HUES48 (cell line): ENCODE results near the gene TRIM24.

Experiments
- H3K27ac ChIP-seq: one replicate; pipeline ENCODE4 v1.7.0; 2013; ENCODE audit warnings: low read depth, low read length, inconsistent platforms
- H3K27me3 ChIP-seq: 2 replicates; pipeline ENCODE4 v1.6.1; 2013; ENCODE audit warnings: mild to moderate bottlenecking, low read length; ENCODE audit not compliant: control insufficient read depth, insufficient read depth
- H3K36me3 ChIP-seq: 2 replicates; pipeline ENCODE4 v1.6.1; 2013; ENCODE audit warnings: low read length; ENCODE audit not compliant: control insufficient read depth, insufficient read depth
- H3K4me1 ChIP-seq: 2 replicates; pipeline ENCODE4 v1.6.1; 2013; ENCODE audit warnings: mild to moderate bottlenecking, low read length; ENCODE audit not compliant: control insufficient read depth, insufficient read depth
- H3K4me3 ChIP-seq: 2 replicates; pipeline ENCODE4 v1.5.1; 2013; ENCODE audit warnings: mild to moderate bottlenecking, low read depth, low read length
- H3K9ac ChIP-seq: 2 replicates; pipeline ENCODE4 v1.6.1; 2013; ENCODE audit warnings: mild to moderate bottlenecking, low read depth, low read length, moderate library complexity
- H3K9me3 ChIP-seq: 2 replicates; pipeline ENCODE4 v1.6.1; 2013; ENCODE audit warnings: low read length; ENCODE audit not compliant: control insufficient read depth, insufficient read depth

Gene TRIM24

DNA sequence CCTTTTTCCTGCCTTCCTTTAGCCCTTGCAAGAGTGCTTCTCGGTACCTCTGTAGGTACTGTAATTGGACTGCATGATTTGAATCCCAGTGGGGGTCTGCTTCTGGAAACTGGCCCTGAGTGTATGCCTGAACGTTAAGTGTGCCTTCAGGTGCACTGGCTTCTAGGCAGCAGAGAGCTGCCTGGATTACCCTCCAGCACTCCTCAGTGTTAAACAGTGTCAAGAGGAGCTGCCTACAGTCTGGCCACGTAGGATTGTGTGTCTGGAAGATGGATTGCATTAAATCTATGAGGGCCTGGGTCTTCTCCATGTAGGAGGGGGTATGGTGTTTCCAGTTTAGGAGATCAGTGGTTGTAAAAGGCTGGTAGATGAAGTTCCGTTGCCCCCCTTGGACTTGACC is 103.7 kb downstream of the TRIM24 start:
- peaks cover 100% of the 10 kb centered on the region for H3K36me3 ChIP-seq

DNA sequence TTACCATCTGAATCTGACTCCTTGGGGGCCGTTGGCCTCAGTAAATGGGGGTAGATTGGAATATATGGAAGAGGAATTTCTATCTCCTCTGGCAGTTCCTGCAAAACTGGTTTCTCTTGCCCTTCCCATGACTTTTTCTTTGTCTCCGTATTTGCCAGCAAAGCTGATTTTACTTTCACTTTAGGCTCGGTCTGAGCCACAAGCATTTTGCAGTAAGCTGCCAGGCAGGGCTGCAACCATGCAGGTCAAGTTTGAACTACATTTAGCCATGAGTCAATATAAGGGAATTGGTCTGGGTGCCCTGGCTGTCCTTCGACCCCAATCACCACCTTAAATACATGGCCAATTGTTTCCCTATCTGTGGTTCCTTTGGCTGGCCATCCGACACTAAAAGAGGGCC is 104.3 kb downstream of the TRIM24 start:
- H3K27me3 ChIP-seq = no peaks in the 10 kb centered on the region
- H3K9me3 ChIP-seq = peaks cover 35% of the 10 kb centered on the region
- no peaks in the 10 kb centered on the region for H3K4me1 ChIP-seq
- H3K36me3 ChIP-seq = peaks cover 100% of the 10 kb centered on the region
- H3K27ac ChIP-seq = no peak overlapping the region
- H3K9ac ChIP-seq = no peak overlapping the region
- no peak overlapping the region for H3K4me3 ChIP-seq

More for the DNA sequence above, 103.7 kb downstream of the TRIM24 start:
- peaks cover 35% of the 10 kb centered on the region for H3K9me3 ChIP-seq
- no peak overlapping the region for H3K27ac ChIP-seq
- no peaks in the 10 kb centered on the region for H3K27me3 ChIP-seq
- no peaks in the 10 kb centered on the region for H3K4me1 ChIP-seq
- H3K4me3 ChIP-seq = no peak overlapping the region
- H3K9ac ChIP-seq = no peak overlapping the region

DNA sequence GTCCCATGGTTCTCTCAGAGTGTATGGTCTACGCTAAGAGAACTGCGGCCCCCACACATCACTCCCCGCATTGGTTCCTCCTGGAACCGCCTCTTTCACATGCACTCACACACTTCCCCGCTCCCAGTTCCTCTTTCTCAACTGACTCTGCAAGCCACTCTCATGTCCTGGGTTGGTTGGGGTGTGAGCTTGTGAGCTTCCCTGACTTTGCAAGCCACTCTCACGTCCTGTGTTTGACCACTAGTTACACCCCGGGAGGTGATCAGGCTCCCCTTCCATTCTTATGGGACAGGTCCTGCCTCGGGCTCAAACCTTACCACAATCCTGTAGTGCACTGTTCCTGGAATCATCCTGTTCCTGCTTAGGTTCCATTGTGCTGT is 105.0 kb downstream of the TRIM24 start:
- Histone ChIP-seq H3K27me3 (no peaks in the 10 kb centered on the region), H3K9me3 (peaks cover 33% of the 10 kb centered on the region), H3K27ac (no peak overlapping the region), H3K36me3 (peaks cover 100% of the 10 kb centered on the region), H3K4me3 (no peak overlapping the region), H3K9ac (no peak overlapping the region), H3K4me1 (no peaks in the 10 kb centered on the region)

DNA sequence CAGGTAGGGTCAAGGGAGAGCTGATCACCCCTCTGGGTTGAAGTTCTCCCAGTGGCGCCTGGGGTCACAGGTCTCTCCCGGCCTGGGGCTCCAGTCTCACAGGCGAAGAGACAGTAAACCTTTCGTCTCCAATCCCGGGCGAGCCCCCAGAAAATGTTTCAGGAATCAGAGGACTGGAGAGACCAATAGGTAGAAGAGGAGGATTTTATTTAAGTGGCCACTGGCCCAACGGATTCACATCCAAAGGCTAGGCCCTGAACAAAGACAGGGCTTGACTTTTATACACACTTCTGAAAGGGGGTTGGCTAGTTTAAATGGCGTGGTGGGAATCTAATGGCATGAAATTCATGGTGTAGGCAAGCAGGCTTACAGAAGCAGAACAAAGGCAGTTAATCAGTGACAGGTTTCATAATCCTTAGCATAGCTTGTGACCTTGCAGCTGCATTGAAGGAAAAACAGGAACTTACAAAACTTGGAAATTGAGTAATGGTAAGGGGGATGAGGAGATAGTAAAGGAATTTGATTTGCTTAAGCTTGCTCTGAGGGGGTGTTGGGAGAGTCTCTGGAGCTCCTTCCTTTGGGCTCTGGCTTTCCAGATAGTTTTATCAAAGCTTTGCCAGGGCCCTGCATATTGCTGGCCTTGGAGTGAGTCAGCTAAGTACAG is 105.5 kb downstream of the TRIM24 start:
- Histone ChIP-seq H3K36me3 (peaks cover 100% of the 10 kb centered on the region), H3K27ac (peak overlapping the region; percentile 4), H3K9ac (no peak overlapping the region), H3K27me3 (no peaks in the 10 kb centered on the region), H3K4me1 (no peaks in the 10 kb centered on the region), H3K9me3 (peaks cover 33% of the 10 kb centered on the region), H3K4me3 (no peak overlapping the region)

DNA sequence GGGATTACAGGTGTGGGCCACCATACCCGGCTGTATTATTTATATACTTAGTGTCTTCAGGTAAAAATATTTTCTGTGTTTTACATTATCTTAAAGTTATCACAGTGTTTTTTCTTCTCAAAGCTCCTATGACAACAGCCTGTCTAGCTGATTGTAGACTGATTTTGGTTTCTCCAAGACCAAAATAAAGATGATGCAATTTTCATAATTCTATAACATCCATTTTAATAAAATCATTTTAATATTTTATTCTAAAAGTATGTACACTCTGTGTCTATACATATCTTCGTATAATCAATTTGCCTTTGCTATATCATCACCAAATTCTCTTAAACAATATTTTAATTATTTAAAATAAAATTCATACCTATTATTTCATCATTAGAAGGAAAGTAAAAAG is 108.6 kb downstream of the TRIM24 start:
- Histone ChIP-seq H3K27me3 (no peaks in the 10 kb centered on the region), H3K4me3 (no peak overlapping the region), H3K4me1 (no peaks in the 10 kb centered on the region), H3K36me3 (peaks cover 100% of the 10 kb centered on the region), H3K27ac (no peak overlapping the region), H3K9ac (no peak overlapping the region), H3K9me3 (peaks cover 21% of the 10 kb centered on the region)

DNA sequence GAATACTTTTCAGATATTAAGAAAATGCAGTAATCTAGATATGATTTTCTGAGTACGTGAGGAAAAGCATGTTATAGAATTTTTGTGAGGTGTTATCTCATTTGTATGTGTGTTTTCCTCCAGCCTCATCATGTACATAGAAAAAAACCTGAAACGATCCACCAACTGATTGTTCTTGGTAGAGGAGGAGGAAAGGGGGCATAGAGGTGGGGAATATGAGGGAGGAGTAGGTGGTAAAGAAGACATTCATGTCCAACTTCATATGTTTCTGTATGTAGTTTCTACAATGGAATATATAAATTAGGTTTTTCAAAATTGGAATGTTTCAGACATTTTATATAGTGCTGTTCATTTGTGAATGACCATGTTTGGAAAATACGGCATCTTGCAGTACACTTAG is 109.4 kb downstream of the TRIM24 start:
- peaks cover 13% of the 10 kb centered on the region for H3K9me3 ChIP-seq

DNA sequence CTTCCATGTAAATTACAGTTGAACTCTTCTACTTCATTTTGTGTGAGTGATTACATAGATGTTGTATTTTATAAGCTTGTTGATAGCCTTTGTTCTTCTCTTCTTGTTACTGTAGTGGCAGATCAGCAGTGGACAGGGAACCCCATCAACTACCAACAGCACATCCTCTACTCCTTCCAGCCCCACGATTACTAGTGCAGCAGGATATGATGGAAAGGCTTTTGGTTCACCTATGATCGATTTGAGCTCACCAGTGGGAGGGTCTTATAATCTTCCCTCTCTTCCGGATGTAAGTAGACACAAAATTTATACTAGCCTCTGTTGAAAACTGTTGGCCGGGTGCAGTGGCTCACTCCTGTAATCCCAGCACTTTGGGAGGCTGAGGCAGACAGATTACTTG is 110.7 kb downstream of the TRIM24 start:
- Histone ChIP-seq H3K9ac (no peak overlapping the region), H3K9me3 (0 out of 2 replicates have a peak, but pooled peaks cover under 1% of the 10 kb centered on the region), H3K4me1 (no peaks in the 10 kb centered on the region), H3K4me3 (no peak overlapping the region), H3K27me3 (no peaks in the 10 kb centered on the region), H3K27ac (no peak overlapping the region), H3K36me3 (peaks cover 100% of the 10 kb centered on the region)

More for the DNA sequence above, 109.4 kb downstream of the TRIM24 start:
- no peaks in the 10 kb centered on the region for H3K4me1 ChIP-seq
- H3K27me3 ChIP-seq = no peaks in the 10 kb centered on the region
- no peak overlapping the region for H3K27ac ChIP-seq
- peaks cover 100% of the 10 kb centered on the region for H3K36me3 ChIP-seq
- H3K4me3 ChIP-seq = no peak overlapping the region
- no peak overlapping the region for H3K9ac ChIP-seq

DNA sequence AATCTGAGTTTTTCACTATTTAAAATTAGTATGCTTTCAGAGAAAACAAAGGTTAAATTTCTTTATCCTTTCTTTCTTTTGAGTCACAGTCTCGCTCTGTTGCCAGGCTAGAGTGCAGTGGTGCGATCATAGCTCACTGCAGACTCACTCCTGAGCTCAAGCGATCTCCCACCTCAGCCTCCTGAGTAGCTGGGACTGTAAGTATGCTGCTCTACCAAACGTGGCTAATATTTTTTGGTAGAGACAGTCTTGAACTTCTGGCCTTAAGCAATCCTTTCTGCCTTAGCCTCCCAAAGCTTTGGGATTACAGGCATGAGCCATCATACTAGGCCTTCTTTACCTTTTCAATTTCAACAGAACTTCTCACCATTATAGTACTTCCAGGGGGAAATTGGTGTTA is 113.7 kb downstream of the TRIM24 start:
- Histone ChIP-seq H3K27me3 (no peaks in the 10 kb centered on the region), H3K9me3 (no peaks in the 10 kb centered on the region), H3K36me3 (peaks cover 100% of the 10 kb centered on the region), H3K4me3 (no peak overlapping the region), H3K27ac (no peak overlapping the region), H3K9ac (no peak overlapping the region), H3K4me1 (no peaks in the 10 kb centered on the region)

DNA sequence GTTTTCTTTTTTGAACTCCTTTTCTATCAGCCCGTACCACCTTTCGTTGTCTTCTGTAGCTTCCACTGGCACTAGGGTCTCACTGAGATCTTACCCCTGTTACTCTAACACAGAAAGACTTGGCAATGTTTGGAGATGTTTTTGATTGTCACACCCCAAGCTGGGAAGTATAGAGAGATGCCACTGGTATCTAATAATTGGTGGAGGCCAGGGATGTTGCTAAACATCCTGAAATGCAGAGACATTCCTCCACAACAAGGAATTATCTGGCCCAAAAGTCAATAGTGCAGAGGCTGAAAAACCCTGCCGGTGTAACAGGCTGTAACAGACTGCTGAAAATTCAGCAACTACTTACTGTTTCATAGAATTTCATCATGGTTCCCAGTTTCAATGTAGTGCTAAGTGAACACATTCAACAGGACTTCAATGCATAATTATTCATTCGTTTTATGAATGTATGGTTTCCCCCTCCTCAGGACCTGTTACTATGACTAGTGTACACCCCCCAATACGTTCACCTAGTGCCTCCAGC is 115.9 kb downstream of the TRIM24 start:
- no peaks in the 10 kb centered on the region for H3K27me3 ChIP-seq
- H3K9ac ChIP-seq = no peak overlapping the region
- no peaks in the 10 kb centered on the region for H3K4me1 ChIP-seq
- peaks cover 100% of the 10 kb centered on the region for H3K36me3 ChIP-seq
- H3K9me3 ChIP-seq = no peaks in the 10 kb centered on the region
- no peak overlapping the region for H3K4me3 ChIP-seq
- H3K27ac ChIP-seq = peak overlapping the region; percentile 5

DNA sequence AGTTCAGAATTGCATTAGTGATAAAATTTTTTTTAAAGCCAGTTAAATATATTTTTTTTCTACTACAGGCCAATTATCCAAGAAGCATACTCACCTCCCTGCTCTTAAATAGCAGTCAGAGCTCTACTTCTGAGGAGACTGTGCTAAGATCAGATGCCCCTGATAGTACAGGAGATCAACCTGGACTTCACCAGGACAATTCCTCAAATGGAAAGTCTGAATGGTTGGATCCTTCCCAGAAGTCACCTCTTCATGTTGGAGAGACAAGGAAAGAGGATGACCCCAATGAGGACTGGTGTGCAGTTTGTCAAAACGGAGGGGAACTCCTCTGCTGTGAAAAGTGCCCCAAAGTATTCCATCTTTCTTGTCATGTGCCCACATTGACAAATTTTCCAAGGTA is 119.1 kb downstream of the TRIM24 start:
- Histone ChIP-seq H3K9me3 (no peaks in the 10 kb centered on the region), H3K4me1 (no peaks in the 10 kb centered on the region), H3K36me3 (peaks cover 98% of the 10 kb centered on the region)

DNA sequence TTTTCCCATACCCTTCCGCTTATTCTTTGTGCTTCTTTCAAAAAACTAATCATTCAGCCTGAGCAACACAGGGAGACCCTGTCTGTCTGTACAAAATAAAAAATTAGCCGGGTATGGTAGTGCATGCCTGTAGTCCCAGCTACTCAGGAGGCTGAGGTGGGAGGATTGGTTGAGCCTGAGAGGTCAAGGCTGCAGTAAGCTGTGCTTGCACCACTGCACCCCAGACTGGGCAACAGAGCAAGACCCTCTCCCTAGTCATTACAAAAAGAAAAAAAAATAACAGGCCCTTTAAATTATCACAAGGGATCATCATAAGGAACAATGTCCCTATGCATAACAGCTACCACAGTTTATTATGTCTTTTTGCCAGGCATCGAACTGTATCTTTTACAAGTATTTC is 119.6 kb downstream of the TRIM24 start:
- Histone ChIP-seq H3K4me1 (no peaks in the 10 kb centered on the region), H3K27ac (no peak overlapping the region), H3K9me3 (no peaks in the 10 kb centered on the region), H3K36me3 (peaks cover 98% of the 10 kb centered on the region), H3K4me3 (no peak overlapping the region), H3K27me3 (no peaks in the 10 kb centered on the region), H3K9ac (no peak overlapping the region)

More for the DNA sequence above, 119.1 kb downstream of the TRIM24 start:
- H3K27me3 ChIP-seq = no peaks in the 10 kb centered on the region
- H3K27ac ChIP-seq = no peak overlapping the region
- no peak overlapping the region for H3K4me3 ChIP-seq
- H3K9ac ChIP-seq = no peak overlapping the region
